Myocyte (in vitro differentiated cells): ENCODE results near the gene LAMC1. TPM values are rescaled to one million over a fixed set of nuclear protein-coding genes. Genes with fewer than 3 reads are reported as not detected.
"Not testable (repeated sequence)": the region's sequence is repeated elsewhere in the genome, so short reads cannot be mapped to it uniquely, and the experiment has no call there.

Experiments
- DNase-seq: peaks from one replicate; pipeline ENCODE4 v3.0.0-alpha.2; 2012; ENCODE audit warnings: low read depth
- total RNA-seq: library from RNA; depleted of rRNA; stranded (reverse); fragments of >200 nt; gene quantifications from 2 replicates; pipeline ENCODE4 v1.2.3, GENCODE V29; 2014

Gene LAMC1
- total RNA-seq, 1 donor from 2014 or later, result 303 TPM

GRCh38 chr1:183144752-183145151 lies 121.5 kb downstream of the LAMC1 start:
- DNase-seq, result no peak

- DNase-seq, result no peak
Observed at GRCh38 chr1:183147735-183148134, 124.5 kb downstream of the LAMC1 start.

GRCh38 chr1:183148599-183148998 lies 125.4 kb downstream of the LAMC1 start:
- DNase-seq, result peak; percentile 87

GRCh38 chr1:183149273-183149672 lies 126.1 kb downstream of the LAMC1 start:
- DNase-seq, result no peak

GRCh38 chr1:183150032-183150431 lies 126.8 kb downstream of the LAMC1 start:
- not testable (repeated sequence) for DNase-seq

- DNase-seq, result no peak
Observed at GRCh38 chr1:183150445-183150844, 127.2 kb downstream of the LAMC1 start.

GRCh38 chr1:183152180-183152579 lies 129.0 kb downstream of the LAMC1 start:
- no peak for DNase-seq

GRCh38 chr1:183155939-183156338 lies 132.7 kb downstream of the LAMC1 start:
- no peak for DNase-seq

- DNase-seq, result no peak
Observed at GRCh38 chr1:183159960-183160359, 136.7 kb downstream of the LAMC1 start.

- no peak for DNase-seq
Observed at GRCh38 chr1:183161391-183161790, 138.2 kb downstream of the LAMC1 start.

GRCh38 chr1:183163316-183163715 lies 140.1 kb downstream of the LAMC1 start:
- peak; percentile 60 for DNase-seq

GRCh38 chr1:183164340-183164739 lies 141.1 kb downstream of the LAMC1 start:
- peak; percentile 34 for DNase-seq

- no peak for DNase-seq
Observed at GRCh38 chr1:183164963-183165362, 141.7 kb downstream of the LAMC1 start.

- DNase-seq, result no peak
Observed at GRCh38 chr1:183165456-183165855, 142.2 kb downstream of the LAMC1 start.

GRCh38 chr1:183166454-183166853 lies 143.2 kb downstream of the LAMC1 start:
- no peak for DNase-seq

- no peak for DNase-seq
Observed at GRCh38 chr1:183167676-183168075, 144.5 kb downstream of the LAMC1 start.

GRCh38 chr1:183168308-183168707 lies 145.1 kb downstream of the LAMC1 start:
- DNase-seq, result peak; percentile 27

- no peak for DNase-seq
Observed at GRCh38 chr1:183173828-183174227, 150.6 kb downstream of the LAMC1 start.

- DNase-seq, result no peak
Observed at GRCh38 chr1:183175631-183176030, 152.4 kb downstream of the LAMC1 start.

GRCh38 chr1:183178545-183178944 lies 155.3 kb downstream of the LAMC1 start:
- DNase-seq, result peak; percentile 57

GRCh38 chr1:183179033-183179432 lies 155.8 kb downstream of the LAMC1 start:
- DNase-seq, result no peak

GRCh38 chr1:183180218-183180617 lies 157.0 kb downstream of the LAMC1 start:
- DNase-seq, result peak; percentile 91

- DNase-seq, result peak; percentile 83
Observed at GRCh38 chr1:183180634-183181056, 157.4 kb downstream of the LAMC1 start.

GRCh38 chr1:183185941-183186490 lies 162.8 kb downstream of the LAMC1 start, which contains the start of gene LAMC2:
Gene LAMC2, plus strand, starts transcription at chr1:183186264. Its CDS starts 89 bp downstream, at chr1:183186353.
- DNase-seq, result no peak
